ENCODE data around the gene PPP2R2C.

PPP2R2C gene

GRCh38 chr4:6322761-6323566 lies 149.4 kb downstream of the PPP2R2C start:
- no peaks in the 10 kb centered on the region for H3K79me2 ChIP-seq (ENCODE audit: insufficient read depth, low read length)
- H3K27ac ChIP-seq (ENCODE audit: low read length) = no peak overlapping the region
- TF ChIP-seq CTCF (IDR thresholded peaks at IDR 0.05; ENCODE audit: borderline replicate concordance, extremely low read depth, low read length, poor library complexity, severe bottlenecking) (no peak), EZH2 (IDR thresholded peaks at IDR 0.05; ENCODE audit: borderline replicate concordance, low read depth, low read length, severe bottlenecking) (no peak)
- no peaks in the 10 kb centered on the region for H3K27me3 ChIP-seq (ENCODE audit: insufficient read depth, low read length, poor library complexity)
- H3K4me1 ChIP-seq (ENCODE audit: insufficient read depth, low read length) = no peaks in the 10 kb centered on the region
- H3K36me3 ChIP-seq (ENCODE audit: insufficient read depth, low read length) = no peaks in the 10 kb centered on the region
- no peak overlapping the region for H3K4me2 ChIP-seq (ENCODE audit: insufficient read depth, low read length)
- H3K9me3 ChIP-seq (ENCODE audit: insufficient read depth, low read length, severe bottlenecking) = no peaks in the 10 kb centered on the region
- ATAC-seq (ENCODE audit: insufficient read depth, low read depth) = no peak
- no peak for DNase-seq
- H3K9ac ChIP-seq (ENCODE audit: low read depth, low read length) = no peak overlapping the region
- H2AFZ ChIP-seq (ENCODE audit: low read depth, low read length) = no peak overlapping the region
- no peak overlapping the region for H3K4me3 ChIP-seq (ENCODE audit: low read depth in 1 of 2, low read length in 2 of 2)
- peaks cover 7% of the 10 kb centered on the region; the same call in 1 of the 2 replicates for H4K20me1 ChIP-seq (ENCODE audit: insufficient read depth, low read length)

DNA sequence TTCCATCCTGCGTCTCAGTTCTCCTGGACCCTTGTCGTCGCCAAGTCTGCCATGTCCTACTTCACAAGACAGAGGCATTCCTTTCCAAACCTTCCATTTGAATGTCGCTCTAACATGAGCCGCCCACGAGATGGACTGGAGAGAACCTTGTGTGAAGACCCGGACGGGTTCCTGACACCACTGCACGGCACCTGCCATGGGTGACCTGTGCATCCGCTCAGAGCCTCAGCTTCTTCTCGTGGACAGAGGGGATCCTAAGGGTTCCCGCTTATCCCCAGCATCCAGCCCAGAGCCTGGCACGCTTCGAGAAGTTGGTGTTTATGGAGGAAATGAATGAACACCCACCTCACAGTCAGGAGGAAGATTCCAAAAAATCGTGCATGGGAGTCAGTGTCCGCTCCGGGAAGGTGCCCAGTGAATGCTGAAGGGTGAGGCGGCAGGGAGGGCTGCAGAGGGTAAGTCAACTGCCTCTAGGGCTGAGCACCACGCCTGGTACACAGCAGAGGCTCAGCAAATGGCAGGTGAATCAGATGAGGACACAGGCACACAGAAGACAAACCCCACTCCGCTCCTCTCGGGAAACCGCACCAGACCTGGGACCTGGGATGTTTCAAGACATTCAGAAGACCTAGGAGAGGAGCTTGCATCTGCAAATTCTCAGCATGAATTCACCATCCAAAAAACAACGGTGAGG lies 150.2 kb downstream of the PPP2R2C start:
- Histone ChIP-seq H3K36me3 (ENCODE audit: insufficient read depth, low read length) (no peaks in the 10 kb centered on the region), H3K27ac (ENCODE audit: low read length) (no peak overlapping the region), H4K20me1 (ENCODE audit: insufficient read depth, low read length) (peaks cover 4% of the 10 kb centered on the region; the same call in 1 of the 2 replicates), H3K9ac (ENCODE audit: low read depth, low read length) (no peak overlapping the region), H3K9me3 (ENCODE audit: insufficient read depth, low read length, severe bottlenecking) (no peaks in the 10 kb centered on the region), H3K4me1 (ENCODE audit: insufficient read depth, low read length) (no peaks in the 10 kb centered on the region), H2AFZ (ENCODE audit: low read depth, low read length) (no peak overlapping the region), H3K4me2 (ENCODE audit: insufficient read depth, low read length) (no peak overlapping the region), H3K27me3 (ENCODE audit: insufficient read depth, low read length, poor library complexity) (no peaks in the 10 kb centered on the region), H3K79me2 (ENCODE audit: insufficient read depth, low read length) (no peaks in the 10 kb centered on the region), H3K4me3 (ENCODE audit: low read depth in 1 of 2, low read length in 2 of 2) (no peak overlapping the region)
- ATAC-seq (ENCODE audit: insufficient read depth, low read depth) (no peak), DNase-seq (no peak)
- TF ChIP-seq EZH2 (IDR thresholded peaks at IDR 0.05; ENCODE audit: borderline replicate concordance, low read depth, low read length, severe bottlenecking) (no peak), CTCF (IDR thresholded peaks at IDR 0.05; ENCODE audit: borderline replicate concordance, extremely low read depth, low read length, poor library complexity, severe bottlenecking) (no peak)

- Histone ChIP-seq H3K4me1 (ENCODE audit: insufficient read depth, low read length) (no peaks in the 10 kb centered on the region), H3K9me3 (ENCODE audit: insufficient read depth, low read length, severe bottlenecking) (no peaks in the 10 kb centered on the region), H2AFZ (ENCODE audit: low read depth, low read length) (no peak overlapping the region), H3K27ac (ENCODE audit: low read length) (no peak overlapping the region), H3K36me3 (ENCODE audit: insufficient read depth, low read length) (no peaks in the 10 kb centered on the region), H3K27me3 (ENCODE audit: insufficient read depth, low read length, poor library complexity) (no peaks in the 10 kb centered on the region), H4K20me1 (ENCODE audit: insufficient read depth, low read length) (no peaks in the 10 kb centered on the region), H3K4me2 (ENCODE audit: insufficient read depth, low read length) (no peak overlapping the region), H3K9ac (ENCODE audit: low read depth, low read length) (no peak overlapping the region), H3K4me3 (ENCODE audit: low read depth in 1 of 2, low read length in 2 of 2) (no peak overlapping the region), H3K79me2 (ENCODE audit: insufficient read depth, low read length) (no peaks in the 10 kb centered on the region)
- ATAC-seq (ENCODE audit: insufficient read depth, low read depth) = no peak
- DNase-seq = no peak
- TF ChIP-seq CTCF (IDR thresholded peaks at IDR 0.05; ENCODE audit: borderline replicate concordance, extremely low read depth, low read length, poor library complexity, severe bottlenecking) (no peak), EZH2 (IDR thresholded peaks at IDR 0.05; ENCODE audit: borderline replicate concordance, low read depth, low read length, severe bottlenecking) (no peak)
These were observed 151.1 kb downstream of the PPP2R2C start for GRCh38 chr4:6321361-6321760.
